Suppressor macrophage treated with lipopolysaccharide for 1 hour (primary cell): ENCODE data around the gene MACROD1.
"Not testable (repeated sequence)": the region's sequence is repeated elsewhere in the genome, so short reads cannot be mapped to it uniquely, and the experiment has no call there.

Source experiments
- DNase-seq, 3 donors: peaks; one replicate each; pipeline ENCODE4 v3.0.0-alpha.2; 2020 to 2022

The MACROD1 gene

GRCh38 chr11:63986932-63987513, 178.9 kb downstream of the MACROD1 start:
- no peak for DNase-seq

- DNase-seq, result peak; percentile 90 to 93 (median 92)
These were observed 179.6 kb downstream of the MACROD1 start, which contains the start of gene OTUB1 for GRCh38 chr11:63986156-63986931. Gene OTUB1 (plus strand): TSS chr11:63986438. CDS start chr11:63986457, 19 bp downstream.

- peak; percentile 31 to 52 (median 47) for DNase-seq
These were observed 180.1 kb downstream of the MACROD1 start for GRCh38 chr11:63985812-63986155.

GRCh38 chr11:63979426-63979825, 186.5 kb downstream of the MACROD1 start:
- DNase-seq, result no peak

- no peak for DNase-seq
These were observed 187.2 kb downstream of the MACROD1 start for GRCh38 chr11:63978551-63979239.

- peak; percentile 98 to 100 (median 100) for DNase-seq
These were observed 191.4 kb downstream of the MACROD1 start, which contains the start of gene COX8A for GRCh38 chr11:63974259-63975143. Gene COX8A (plus strand): TSS chr11:63974620. CDS start chr11:63974681, 61 bp downstream.

- DNase-seq, result not testable (repeated sequence)
These were observed 192.0 kb downstream of the MACROD1 start for GRCh38 chr11:63973912-63974258.

- peak; percentile 34 to 45 (median 44) for DNase-seq
These were observed 195.0 kb downstream of the MACROD1 start for GRCh38 chr11:63970902-63971301.

GRCh38 chr11:63969461-63969860, 196.5 kb downstream of the MACROD1 start:
- no peak for DNase-seq

GRCh38 chr11:63966444-63966843, 199.5 kb downstream of the MACROD1 start:
- no peak for DNase-seq

GRCh38 chr11:63963895-63964294, 202.0 kb downstream of the MACROD1 start:
- not testable (repeated sequence) for DNase-seq

- no peak for DNase-seq
These were observed 204.1 kb downstream of the MACROD1 start for GRCh38 chr11:63961608-63962412.

- DNase-seq, result no peak
These were observed 207.9 kb downstream of the MACROD1 start for GRCh38 chr11:63958008-63958407.

GRCh38 chr11:63952570-63952969, 213.3 kb downstream of the MACROD1 start:
- no peak for DNase-seq

- DNase-seq, result no peak
These were observed 214.0 kb downstream of the MACROD1 start for GRCh38 chr11:63951779-63952536.
